GM04504 (cell line): Measurements from ENCODE around the gene SFXN2.
A peak's percentile ranks its signal among the peaks of the same experiment; 100 is the strongest.
"Not testable (repeated sequence)": the region's sequence is repeated elsewhere in the genome, so short reads cannot be mapped to it uniquely, and the experiment has no call there.

Source experiments
- DNase-seq: peaks from one replicate; pipeline ENCODE4 v3.0.0-alpha.2; 2012; ENCODE audit warnings: low read depth

SFXN2 gene

DNA sequence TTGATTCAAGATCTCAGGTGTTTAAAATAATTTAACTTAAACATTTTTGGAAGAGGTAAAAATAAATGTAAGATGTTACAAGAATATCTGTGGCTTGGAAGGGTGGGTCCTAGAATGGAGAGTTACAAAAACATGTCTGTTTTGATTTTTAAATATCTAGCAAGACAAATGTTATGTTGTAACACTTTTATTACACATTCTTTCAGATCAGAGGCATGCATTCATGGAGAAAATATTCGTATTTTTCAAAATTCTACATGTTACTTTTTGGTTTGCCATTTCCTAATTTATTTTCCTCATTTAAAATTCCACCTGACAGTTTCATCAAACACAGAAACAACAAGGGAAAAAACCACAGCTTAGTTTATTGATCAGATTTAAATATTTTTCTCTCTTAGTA lies 39.3 kb downstream of the SFXN2 start:
- DNase-seq = no peak

GRCh38 chr10:102757323-102757722 lies 42.9 kb downstream of the SFXN2 start:
- DNase-seq = no peak

- no peak for DNase-seq
Measured at GRCh38 chr10:102758240-102758932, 44.0 kb downstream of the SFXN2 start.

DNA sequence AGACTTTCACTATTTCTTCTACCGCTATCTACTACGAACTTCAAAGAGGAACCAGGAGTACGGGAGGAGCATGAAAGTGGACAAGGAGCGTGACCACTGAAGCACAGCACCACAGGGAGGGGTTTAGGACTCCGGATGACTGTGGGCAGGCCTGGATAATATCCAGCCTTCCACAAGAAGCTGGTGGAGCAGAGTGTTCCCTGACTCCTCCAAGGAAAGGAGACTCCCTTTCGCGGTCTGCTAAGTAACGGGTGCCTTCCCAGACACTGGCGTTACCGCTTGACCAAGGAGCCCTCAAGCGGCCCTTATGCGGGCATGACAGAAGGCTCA lies 44.5 kb downstream of the SFXN2 start:
- DNase-seq = not testable (repeated sequence)

- no peak for DNase-seq
Measured at GRCh38 chr10:102759497-102760210, 45.2 kb downstream of the SFXN2 start.

DNA sequence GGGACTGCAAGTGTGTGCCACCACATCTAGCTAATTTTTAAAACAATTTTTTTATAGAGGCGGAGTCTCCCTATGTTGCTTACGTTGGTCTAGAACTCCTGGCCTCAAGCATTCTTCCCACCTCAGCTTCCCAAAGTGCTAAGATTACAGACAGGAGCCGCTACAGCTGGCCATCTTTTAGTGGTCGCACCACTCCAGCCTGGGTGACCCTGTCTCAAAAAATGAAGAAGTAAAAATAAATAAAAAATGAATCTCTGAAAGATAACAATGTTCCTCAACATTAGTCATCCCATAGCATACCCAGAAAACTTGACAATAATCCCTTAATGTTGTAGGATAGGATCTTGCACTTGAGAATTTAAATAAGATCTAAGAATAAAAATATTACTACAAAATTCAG lies 47.5 kb downstream of the SFXN2 start:
- DNase-seq = no peak

DNA sequence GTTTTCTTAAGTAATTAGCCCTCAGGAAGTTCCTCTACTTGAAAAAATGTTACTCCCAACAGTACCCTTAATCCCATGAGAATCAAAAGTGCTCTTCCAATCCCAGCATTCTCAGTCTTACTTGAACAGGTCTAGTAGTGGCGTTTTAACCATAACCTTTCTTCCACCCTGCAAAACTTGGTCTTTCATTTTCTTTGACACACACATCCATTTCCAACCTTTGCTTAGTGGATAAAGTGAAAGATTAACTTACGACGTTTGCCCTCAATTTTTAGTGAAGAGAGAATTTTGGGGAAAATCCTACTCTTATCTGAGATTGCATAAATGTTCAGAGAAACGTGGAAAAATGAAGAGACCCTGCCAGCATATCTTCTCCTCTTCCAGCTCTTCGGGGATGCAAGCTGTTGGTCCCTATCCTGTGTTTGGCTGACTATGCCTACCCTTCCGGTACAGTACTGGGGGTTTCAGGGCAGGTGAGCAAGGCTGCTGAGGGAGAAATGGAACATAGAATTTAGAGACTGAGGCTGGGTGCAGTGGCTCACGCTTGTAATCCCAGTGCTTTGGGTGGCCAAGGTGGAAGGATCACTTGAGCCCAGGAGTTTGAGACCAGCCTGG lies 48.1 kb downstream of the SFXN2 start:
- no peak for DNase-seq

GRCh38 chr10:102763037-102763607 lies 48.7 kb downstream of the SFXN2 start:
- no peak for DNase-seq

DNA sequence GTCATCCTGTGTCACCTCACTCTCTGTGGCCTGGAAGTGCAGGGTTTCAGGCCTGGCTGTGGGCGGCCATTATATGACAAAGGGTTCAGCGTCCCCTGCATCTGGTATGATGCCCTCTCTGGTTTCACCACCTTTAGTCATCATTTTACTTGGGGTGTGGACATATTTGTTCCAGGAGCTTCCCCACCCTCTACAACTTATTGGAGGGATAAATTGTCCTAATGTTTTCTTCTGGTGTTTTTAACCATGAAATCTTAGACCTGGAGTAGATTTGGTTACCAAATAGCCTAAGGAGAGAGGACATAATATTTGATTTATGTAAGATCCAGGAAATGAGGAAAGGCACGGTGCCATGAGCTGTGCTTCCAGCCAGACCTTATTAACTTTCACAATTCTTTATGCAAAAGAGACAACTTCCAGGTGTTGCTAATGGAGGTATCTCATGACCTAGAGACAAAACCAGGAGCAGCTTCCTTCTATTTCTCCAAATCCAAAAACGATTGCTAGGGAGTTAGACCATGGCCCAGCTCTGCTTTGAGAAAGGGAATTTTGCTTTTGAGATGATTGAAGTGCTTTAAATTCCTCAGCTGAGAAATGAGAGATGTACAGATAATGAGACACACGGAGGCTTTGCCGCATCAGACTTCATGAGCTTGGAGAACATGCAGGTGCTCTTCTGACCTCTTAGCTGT lies 50.2 kb downstream of the SFXN2 start:
- DNase-seq = peak; percentile 83

DNA sequence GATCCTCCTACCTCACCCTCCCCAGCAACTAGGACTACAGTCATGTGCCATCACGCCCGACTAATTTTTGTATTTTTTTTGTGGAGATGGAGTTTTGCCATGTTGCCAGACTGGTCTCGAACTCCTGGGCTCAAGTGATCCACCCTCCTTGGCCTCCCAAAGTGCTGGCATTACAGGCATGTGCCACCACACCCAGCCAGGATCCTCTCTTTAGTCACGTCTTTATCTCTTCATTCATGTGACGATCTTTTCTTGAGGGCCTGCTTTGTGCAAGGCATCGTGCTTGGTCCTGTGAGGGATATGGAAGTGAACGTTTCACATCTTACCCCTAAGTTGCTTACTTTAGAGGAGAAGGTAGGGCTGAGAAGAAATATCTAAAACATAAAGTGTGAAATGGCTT lies 50.9 kb downstream of the SFXN2 start:
- DNase-seq = no peak

GRCh38 chr10:102767428-102768160 lies 53.2 kb downstream of the SFXN2 start:
- no peak for DNase-seq

DNA sequence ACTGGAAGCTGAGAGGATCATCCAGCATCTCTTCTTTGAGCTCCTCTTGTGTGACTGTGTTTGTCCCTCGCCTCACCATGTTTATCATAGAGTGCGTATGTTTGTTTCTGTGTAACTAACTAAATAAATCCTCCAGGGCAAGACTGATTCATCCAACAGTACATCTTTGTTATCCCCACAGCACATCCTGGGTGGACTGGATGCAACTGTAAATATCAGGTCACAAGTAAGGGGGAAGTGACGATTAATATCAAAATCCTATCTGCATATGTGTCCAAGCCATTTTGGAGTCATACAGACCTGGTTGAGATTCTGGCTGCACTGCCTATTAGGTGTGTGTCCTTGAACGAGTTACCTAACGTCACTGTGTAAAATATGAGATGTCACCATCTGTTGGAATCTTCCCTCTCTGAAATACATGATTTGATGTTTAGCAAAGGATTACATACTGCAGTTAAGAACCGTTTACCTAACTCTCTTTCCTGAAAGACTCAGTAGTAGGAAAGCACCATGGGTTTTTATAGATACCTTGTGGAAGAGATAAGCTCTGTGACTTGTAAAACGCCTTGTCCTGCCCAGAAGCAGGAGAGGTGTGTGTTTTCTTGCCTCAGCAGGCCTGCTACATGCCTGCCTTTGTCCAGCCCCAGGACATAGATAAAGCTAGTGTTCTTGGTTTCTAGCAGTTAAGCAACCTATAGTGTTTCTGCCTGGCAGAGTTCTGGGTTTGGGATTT lies 55.1 kb downstream of the SFXN2 start:
- no peak for DNase-seq

GRCh38 chr10:102770108-102770482 lies 55.7 kb downstream of the SFXN2 start:
- DNase-seq = no peak

GRCh38 chr10:102770792-102771191 lies 56.4 kb downstream of the SFXN2 start:
- no peak for DNase-seq

DNA sequence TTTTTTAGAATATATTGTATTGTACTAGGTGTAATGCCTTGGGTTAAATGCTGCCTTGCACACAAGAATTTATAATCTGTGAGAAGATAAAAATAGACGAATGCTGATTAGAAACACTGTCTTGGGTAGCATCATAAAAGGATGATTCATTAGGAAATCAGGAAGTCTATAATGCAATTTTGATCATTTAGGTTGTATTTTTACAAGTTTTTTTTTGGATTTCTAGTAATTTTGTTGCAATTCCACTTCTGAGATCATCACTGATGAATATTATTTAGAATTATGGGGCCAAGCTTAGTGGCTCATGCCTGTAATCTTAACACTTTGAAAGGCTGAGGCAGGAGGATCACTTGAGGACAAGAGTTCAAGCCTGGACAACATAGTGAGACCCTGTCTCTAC lies 58.9 kb downstream of the SFXN2 start:
- DNase-seq = no peak

- DNase-seq = no peak
Measured at GRCh38 chr10:102773986-102774385, 59.5 kb downstream of the SFXN2 start.

DNA sequence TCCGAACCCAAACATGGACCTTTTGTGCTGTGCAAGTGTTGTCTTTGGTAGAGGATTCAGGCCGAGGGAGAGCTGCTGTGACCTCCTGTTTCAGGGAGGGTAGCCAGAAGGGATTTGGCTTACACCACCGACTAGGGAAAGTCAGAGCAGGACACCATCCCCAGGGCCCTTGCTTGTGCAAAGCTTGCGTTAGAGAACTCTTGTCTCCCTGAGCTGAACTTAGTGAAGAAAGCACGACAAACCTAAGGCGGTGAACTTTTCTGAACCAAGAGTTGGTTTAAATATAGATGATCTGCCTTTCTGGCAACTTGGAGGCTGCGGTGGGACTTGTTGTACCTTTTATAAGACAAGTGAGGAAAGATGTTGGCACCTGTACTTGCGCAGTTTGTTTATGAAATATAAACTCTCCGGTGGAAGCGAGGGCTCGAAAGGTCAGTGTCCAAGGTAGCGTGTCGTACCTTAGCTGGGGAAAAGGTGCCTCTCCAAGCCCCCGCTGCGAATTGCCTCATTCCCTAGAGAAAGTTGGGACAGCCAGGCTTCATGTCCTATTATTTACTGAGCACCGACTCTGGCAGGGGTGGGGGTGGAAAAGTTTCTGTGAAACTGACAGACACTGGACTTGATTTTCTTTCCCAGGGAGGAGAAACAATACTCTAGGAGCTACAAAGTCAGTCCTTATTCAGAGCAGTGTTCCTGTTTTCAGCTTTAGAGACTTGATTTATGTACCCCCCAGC lies 60.9 kb downstream of the SFXN2 start:
- no peak for DNase-seq

DNA sequence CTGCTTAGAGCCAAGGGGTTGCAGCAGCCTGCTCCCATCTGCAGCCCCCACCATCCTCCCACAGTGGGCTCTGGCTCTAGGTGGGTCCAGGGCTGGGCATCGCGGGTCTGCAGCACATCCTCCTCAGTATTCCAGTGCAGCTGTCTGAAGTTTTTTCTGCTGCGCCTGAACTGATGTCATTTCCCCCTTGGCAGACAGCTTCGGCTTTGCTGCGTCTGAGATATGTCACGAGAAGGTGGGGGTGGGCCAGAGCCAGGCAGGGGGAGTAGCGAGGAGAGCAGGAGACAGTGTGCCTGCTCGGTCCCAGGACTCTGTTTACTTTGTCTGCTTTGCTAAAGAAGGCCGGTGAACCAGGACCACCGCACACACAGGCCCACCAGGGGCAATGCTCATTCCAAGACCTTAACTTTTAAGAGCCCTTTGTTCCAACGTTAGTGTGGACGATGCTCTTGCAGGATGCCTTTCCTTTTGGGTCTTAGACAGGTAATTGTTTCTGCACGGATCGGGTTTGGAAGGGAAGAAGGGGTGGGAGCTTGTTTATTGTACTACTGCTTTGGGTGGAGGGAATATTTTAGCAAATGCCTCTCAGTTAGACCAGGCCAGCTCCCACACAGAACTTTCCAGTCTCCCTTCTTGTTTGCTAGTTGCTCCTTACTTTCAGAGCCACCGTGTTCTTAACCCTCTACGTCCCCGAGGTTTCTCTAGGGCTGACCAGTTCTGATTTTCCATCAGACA lies 61.7 kb downstream of the SFXN2 start:
- DNase-seq = no peak

DNA sequence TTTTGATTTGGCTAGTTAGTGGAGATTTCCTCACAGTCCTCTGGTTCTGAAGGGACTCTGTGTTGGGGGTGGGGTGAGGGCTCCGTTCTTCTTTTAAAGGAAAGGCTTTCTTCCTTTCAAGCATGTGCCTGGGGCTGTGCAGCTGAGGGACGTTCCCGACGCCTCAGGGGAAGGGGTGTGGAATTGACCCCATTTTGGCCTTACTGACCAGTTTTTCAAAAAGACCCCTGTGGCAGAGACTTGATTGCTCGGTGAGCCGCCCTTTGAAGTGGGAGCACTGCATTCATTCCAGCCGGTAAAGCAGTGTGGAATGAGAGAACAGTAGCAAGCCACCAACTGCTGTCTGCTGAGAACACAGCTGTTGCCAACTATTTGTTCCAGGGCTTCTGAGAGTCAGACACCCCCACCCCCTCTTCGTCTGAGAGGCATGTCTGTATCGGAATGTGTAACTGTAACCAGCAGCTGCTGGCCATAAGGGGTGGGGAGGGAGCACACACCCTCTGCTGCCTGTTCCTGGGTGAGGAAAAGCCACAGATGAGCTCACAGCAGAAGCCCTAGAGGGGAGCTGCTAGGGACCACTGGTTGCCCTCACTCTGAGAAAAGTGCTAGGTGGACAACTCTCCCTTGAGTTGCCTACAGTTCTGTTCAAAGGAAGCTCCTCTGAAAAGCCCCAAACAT lies 62.5 kb downstream of the SFXN2 start:
- peak; percentile 93 for DNase-seq
